WERI-Rb-1 (cell line): ENCODE measurements around the gene THOC6.

Experiments
- DNase-seq: peaks from one replicate; pipeline ENCODE4 v3.0.0-alpha.2; 2020
- H3K27ac ChIP-seq: fragments of 250-450 bp; sonication (Bioruptor Pico); 2 replicates; pipeline ENCODE4 v1.5.1; 2020; ENCODE audit warnings: mild to moderate bottlenecking, moderate library complexity
- H3K27me3 ChIP-seq: fragments of 250-450 bp; sonication (Bioruptor Pico); 2 replicates; pipeline ENCODE4 v1.5.1; 2021; ENCODE audit warnings: mild to moderate bottlenecking, low read depth, moderate library complexity; ENCODE audit not compliant: insufficient read depth, severe bottlenecking
- H3K36me3 ChIP-seq: fragments of 250-450 bp; sonication (Bioruptor Pico); 2 replicates; pipeline ENCODE4 v1.5.1; 2020; ENCODE audit warnings: mild to moderate bottlenecking, moderate library complexity
- H3K4me3 ChIP-seq: 2 replicates; pipeline ENCODE4 v1.5.1; 2011; ENCODE audit warnings: low read depth, mild to moderate bottlenecking, control low read depth, low read length
- H3K9me3 ChIP-seq: fragments of 250-450 bp; sonication (Bioruptor Pico); 2 replicates; pipeline ENCODE4 v1.5.1; 2021; ENCODE audit warnings: mild to moderate bottlenecking, moderate library complexity; ENCODE audit not compliant: severe bottlenecking
- CTCF ChIP-seq: IDR thresholded peaks from 2 replicates; pipeline ENCODE4 v1.5.1; 2011; ENCODE audit warnings: low read depth, mild to moderate bottlenecking, control low read depth, inconsistent platforms, low read length

Gene THOC6

DNA sequence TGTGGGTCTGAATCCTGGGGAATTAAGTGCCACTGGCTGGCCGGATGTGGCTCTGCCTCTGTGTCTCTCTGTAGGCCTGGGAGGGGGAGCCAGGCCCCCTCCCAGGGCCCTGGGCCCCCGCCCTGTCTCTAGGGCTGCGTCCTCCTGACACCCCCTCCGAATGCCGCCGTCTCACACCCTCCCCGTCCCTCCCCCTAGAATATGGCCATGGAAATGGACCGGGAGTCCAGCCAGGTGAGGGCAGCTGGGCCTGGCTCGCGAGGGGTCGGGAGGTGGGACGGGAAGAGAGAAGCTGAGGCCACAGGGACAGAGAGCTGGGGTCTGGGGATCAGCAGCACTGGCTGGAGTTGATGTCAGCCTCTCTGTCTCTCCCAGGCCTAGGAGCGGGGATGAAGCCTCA is 27.5 kb upstream of the THOC6 start:
- Histone ChIP-seq H3K27ac (no peak overlapping the region), H3K4me3 (no peak overlapping the region), H3K9me3 (no peaks in the 10 kb centered on the region), H3K36me3 (no peaks in the 10 kb centered on the region), H3K27me3 (no peaks in the 10 kb centered on the region)
- TF ChIP-seq CTCF: no peak
- DNase-seq: no peak

- no peaks in the 10 kb centered on the region for H3K27me3 ChIP-seq
- no peak overlapping the region for H3K4me3 ChIP-seq
- no peaks in the 10 kb centered on the region for H3K9me3 ChIP-seq
- DNase-seq: no peak
- H3K27ac ChIP-seq: no peak overlapping the region
- no peak for TF ChIP-seq CTCF
- no peaks in the 10 kb centered on the region for H3K36me3 ChIP-seq
These were observed 23.9 kb upstream of the THOC6 start for GRCh38 chr16:2999929-3000328.

- H3K27me3 ChIP-seq: no peaks in the 10 kb centered on the region
- no peaks in the 10 kb centered on the region for H3K9me3 ChIP-seq
- H3K4me3 ChIP-seq: no peak overlapping the region
- H3K36me3 ChIP-seq: no peaks in the 10 kb centered on the region
- H3K27ac ChIP-seq: no peak overlapping the region
- DNase-seq: no peak
- no peak for TF ChIP-seq CTCF
These were observed 23.3 kb upstream of the THOC6 start for GRCh38 chr16:3000540-3000939.

GRCh38 chr16:3001316-3001715 is 22.5 kb upstream of the THOC6 start:
- Histone ChIP-seq H3K9me3 (no peaks in the 10 kb centered on the region), H3K4me3 (no peak overlapping the region), H3K36me3 (no peaks in the 10 kb centered on the region), H3K27me3 (no peaks in the 10 kb centered on the region), H3K27ac (no peak overlapping the region)
- peak; percentile 42 for DNase-seq
- TF ChIP-seq CTCF: 0 out of 2 replicates have a peak, but pooled peaks have one; percentile 15

- no peak overlapping the region for H3K4me3 ChIP-seq
- no peaks in the 10 kb centered on the region for H3K27me3 ChIP-seq
- H3K36me3 ChIP-seq: no peaks in the 10 kb centered on the region; the same call in 1 of the 2 replicates
- H3K9me3 ChIP-seq: no peaks in the 10 kb centered on the region
- no peak overlapping the region for H3K27ac ChIP-seq
- DNase-seq: peak; percentile 99
- TF ChIP-seq CTCF: peak; percentile 61
These were observed 20.1 kb upstream of the THOC6 start for GRCh38 chr16:3003582-3004270.

DNA sequence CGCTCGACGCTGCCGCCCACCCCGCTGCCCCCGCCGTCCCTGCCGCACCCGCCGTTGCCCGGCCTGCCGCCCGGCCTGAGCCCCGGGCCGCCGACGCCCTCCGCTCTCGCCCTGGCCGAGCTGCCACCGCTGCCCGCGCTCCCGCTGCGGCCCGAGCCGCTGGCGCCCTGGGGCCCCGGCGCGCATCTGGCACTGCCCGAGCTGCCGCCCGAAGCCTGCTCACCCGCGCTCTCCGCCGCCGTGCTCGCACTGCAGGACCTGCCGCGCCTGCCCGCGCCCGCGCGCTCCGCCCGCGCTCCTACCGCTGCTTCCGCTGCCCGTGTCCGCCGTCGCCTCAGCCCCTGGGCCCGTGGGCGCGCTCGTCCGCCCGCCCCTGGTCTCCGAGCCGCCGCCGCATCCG is 19.5 kb upstream of the THOC6 start:
- Histone ChIP-seq H3K27me3 (no peaks in the 10 kb centered on the region), H3K27ac (no peak overlapping the region), H3K9me3 (no peaks in the 10 kb centered on the region), H3K36me3 (no peaks in the 10 kb centered on the region; the same call in 1 of the 2 replicates), H3K4me3 (no peak overlapping the region)
- TF ChIP-seq CTCF: no peak
- no peak for DNase-seq
